ENCODE measurements around the gene CFAP54. TPM values are rescaled to one million over a fixed set of nuclear protein-coding genes. Genes with fewer than 3 reads are reported as not detected.

CFAP54 gene
- total RNA-seq, 1 donor from 2014 or later = 2.1 TPM

DNA sequence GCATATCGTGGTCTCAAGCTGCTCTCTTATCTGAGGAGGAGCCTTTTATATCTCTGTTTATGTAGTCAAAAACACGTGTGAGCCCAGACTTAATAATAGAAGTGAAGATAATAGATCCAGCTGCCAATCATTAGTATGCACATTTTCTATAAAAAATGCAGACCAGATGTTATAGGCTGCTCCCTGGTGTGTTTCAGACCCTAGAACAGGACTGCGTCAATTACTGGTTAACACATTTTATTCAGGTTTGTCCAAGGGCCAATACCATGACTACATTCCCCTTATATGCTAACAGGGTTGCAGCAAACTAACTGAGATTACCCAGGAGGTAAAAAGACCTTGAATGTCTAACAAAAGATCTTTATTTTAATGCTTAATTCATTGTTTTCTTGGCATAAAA is 319.2 kb downstream of the CFAP54 start:
- Histone ChIP-seq H3K9ac (ENCODE audit: low read depth in 1 of 3, low read length in 3 of 3) (no peak overlapping the region), H3K9me3 (ENCODE audit: control insufficient read depth in 3 of 3, low read length in 3 of 3) (peaks cover 0 to 2% (median 0%) of the 10 kb centered on the region in 3 donors), H3K27ac (ENCODE audit: low read depth, low read length) (no peak overlapping the region), H3K4me3 (ENCODE audit: low read length in 3 of 3) (no peak overlapping the region), H3K4me1 (ENCODE audit: control insufficient read depth in 3 of 3, insufficient read depth in 3 of 3, low read length in 3 of 3) (no peaks in the 10 kb centered on the region), H3K36me3 (ENCODE audit: control insufficient read depth in 3 of 3, insufficient read depth in 3 of 3, low read length in 3 of 3) (no peaks in the 10 kb centered on the region), H3K27me3 (ENCODE audit: control insufficient read depth in 3 of 3, insufficient read depth in 3 of 3, low read length in 3 of 3) (no peaks in the 10 kb centered on the region)

DNA sequence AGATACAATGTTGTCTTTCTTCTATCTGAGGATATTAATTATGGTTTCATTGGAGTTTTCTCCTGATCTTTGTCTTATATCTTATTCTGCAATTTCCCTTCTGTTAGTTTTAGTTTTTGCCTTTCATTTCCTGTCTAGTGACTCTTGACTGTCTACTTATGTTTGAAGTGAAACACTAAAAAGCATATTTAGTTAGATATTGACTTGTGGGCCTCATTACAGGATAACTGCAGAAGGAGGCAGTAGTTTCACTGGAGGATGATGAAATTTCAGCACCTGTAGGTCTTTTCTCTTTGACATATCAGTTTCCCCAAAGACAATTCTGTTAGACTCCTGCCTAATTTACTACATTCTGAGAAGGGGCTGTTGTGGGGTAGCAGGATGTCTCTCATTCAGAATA is 320.1 kb downstream of the CFAP54 start:
- H3K27me3 ChIP-seq (ENCODE audit: control insufficient read depth in 3 of 3, insufficient read depth in 3 of 3, low read length in 3 of 3) = no peaks in the 10 kb centered on the region
- no peaks in the 10 kb centered on the region for H3K4me1 ChIP-seq (ENCODE audit: control insufficient read depth in 3 of 3, insufficient read depth in 3 of 3, low read length in 3 of 3)
- H3K36me3 ChIP-seq (ENCODE audit: control insufficient read depth in 3 of 3, insufficient read depth in 3 of 3, low read length in 3 of 3) = no peaks in the 10 kb centered on the region
- H3K4me3 ChIP-seq (ENCODE audit: low read length in 3 of 3) = no peak overlapping the region
- no peak overlapping the region for H3K9ac ChIP-seq (ENCODE audit: low read depth in 1 of 3, low read length in 3 of 3)
- H3K9me3 ChIP-seq (ENCODE audit: control insufficient read depth in 3 of 3, low read length in 3 of 3) = peaks cover 0 to 2% (median 0%) of the 10 kb centered on the region in 3 donors
- no peak overlapping the region for H3K27ac ChIP-seq (ENCODE audit: low read depth, low read length)

GRCh38 chr12:96810057-96810456 is 320.7 kb downstream of the CFAP54 start:
- H3K36me3 ChIP-seq (ENCODE audit: control insufficient read depth in 3 of 3, insufficient read depth in 3 of 3, low read length in 3 of 3) = no peaks in the 10 kb centered on the region
- no peak overlapping the region for H3K9ac ChIP-seq (ENCODE audit: low read depth in 1 of 3, low read length in 3 of 3)
- peaks cover 0 to 2% (median 0%) of the 10 kb centered on the region in 3 donors for H3K9me3 ChIP-seq (ENCODE audit: control insufficient read depth in 3 of 3, low read length in 3 of 3)
- H3K27ac ChIP-seq (ENCODE audit: low read depth, low read length) = no peak overlapping the region
- no peaks in the 10 kb centered on the region for H3K4me1 ChIP-seq (ENCODE audit: control insufficient read depth in 3 of 3, insufficient read depth in 3 of 3, low read length in 3 of 3)
- no peaks in the 10 kb centered on the region for H3K27me3 ChIP-seq (ENCODE audit: control insufficient read depth in 3 of 3, insufficient read depth in 3 of 3, low read length in 3 of 3)
- H3K4me3 ChIP-seq (ENCODE audit: low read length in 3 of 3) = no peak overlapping the region

GRCh38 chr12:96810477-96810876 is 321.1 kb downstream of the CFAP54 start:
- Histone ChIP-seq H3K4me1 (ENCODE audit: control insufficient read depth in 3 of 3, insufficient read depth in 3 of 3, low read length in 3 of 3) (no peaks in the 10 kb centered on the region), H3K9ac (ENCODE audit: low read depth in 1 of 3, low read length in 3 of 3) (no peak overlapping the region), H3K27ac (ENCODE audit: low read depth, low read length) (no peak overlapping the region)

DNA sequence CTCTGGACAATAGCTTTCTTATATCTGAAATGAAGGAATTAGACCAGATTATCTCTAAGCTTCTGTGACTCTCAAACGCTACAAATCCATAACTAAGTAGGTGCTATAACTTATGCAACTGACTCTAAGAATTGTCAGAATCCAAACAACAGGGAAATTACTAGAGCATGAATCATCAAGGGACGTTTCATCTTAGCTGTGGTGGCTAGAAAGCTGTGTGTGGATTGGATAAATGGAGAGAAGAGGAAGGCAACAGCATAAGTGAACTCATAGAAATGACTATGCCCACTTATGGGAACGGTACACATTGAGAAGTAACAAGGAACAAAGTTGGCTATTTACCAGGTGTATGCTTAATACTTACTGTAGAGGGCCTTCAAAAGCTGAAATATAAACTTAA is 321.7 kb downstream of the CFAP54 start:
- no peaks in the 10 kb centered on the region for H3K4me1 ChIP-seq (ENCODE audit: control insufficient read depth in 3 of 3, insufficient read depth in 3 of 3, low read length in 3 of 3)
- H3K9me3 ChIP-seq (ENCODE audit: control insufficient read depth in 3 of 3, low read length in 3 of 3) = peaks cover 0 to 2% (median 0%) of the 10 kb centered on the region in 3 donors
- H3K27ac ChIP-seq (ENCODE audit: low read depth, low read length) = no peak overlapping the region
- no peak overlapping the region for H3K9ac ChIP-seq (ENCODE audit: low read depth in 1 of 3, low read length in 3 of 3)
- H3K36me3 ChIP-seq (ENCODE audit: control insufficient read depth in 3 of 3, insufficient read depth in 3 of 3, low read length in 3 of 3) = no peaks in the 10 kb centered on the region
- H3K27me3 ChIP-seq (ENCODE audit: control insufficient read depth in 3 of 3, insufficient read depth in 3 of 3, low read length in 3 of 3) = no peaks in the 10 kb centered on the region
- no peak overlapping the region for H3K4me3 ChIP-seq (ENCODE audit: low read length in 3 of 3)

More at GRCh38 chr12:96810477-96810876, 321.1 kb downstream of the CFAP54 start:
- H3K9me3 ChIP-seq (ENCODE audit: control insufficient read depth in 3 of 3, low read length in 3 of 3) = peaks cover 0 to 2% (median 0%) of the 10 kb centered on the region in 3 donors
- H3K27me3 ChIP-seq (ENCODE audit: control insufficient read depth in 3 of 3, insufficient read depth in 3 of 3, low read length in 3 of 3) = no peaks in the 10 kb centered on the region
- no peaks in the 10 kb centered on the region for H3K36me3 ChIP-seq (ENCODE audit: control insufficient read depth in 3 of 3, insufficient read depth in 3 of 3, low read length in 3 of 3)
- no peak overlapping the region for H3K4me3 ChIP-seq (ENCODE audit: low read length in 3 of 3)

- no peak overlapping the region for H3K27ac ChIP-seq (ENCODE audit: low read depth, low read length)
- peaks cover 0 to 2% (median 0%) of the 10 kb centered on the region in 3 donors for H3K9me3 ChIP-seq (ENCODE audit: control insufficient read depth in 3 of 3, low read length in 3 of 3)
- H3K27me3 ChIP-seq (ENCODE audit: control insufficient read depth in 3 of 3, insufficient read depth in 3 of 3, low read length in 3 of 3) = no peaks in the 10 kb centered on the region
- H3K4me1 ChIP-seq (ENCODE audit: control insufficient read depth in 3 of 3, insufficient read depth in 3 of 3, low read length in 3 of 3) = no peaks in the 10 kb centered on the region
- H3K4me3 ChIP-seq (ENCODE audit: low read length in 3 of 3) = no peak overlapping the region
- no peaks in the 10 kb centered on the region for H3K36me3 ChIP-seq (ENCODE audit: control insufficient read depth in 3 of 3, insufficient read depth in 3 of 3, low read length in 3 of 3)
- H3K9ac ChIP-seq (ENCODE audit: low read depth in 1 of 3, low read length in 3 of 3) = no peak overlapping the region
Measured at GRCh38 chr12:96812153-96812552, 322.8 kb downstream of the CFAP54 start.

GRCh38 chr12:96814200-96814599 is 324.8 kb downstream of the CFAP54 start:
- no peaks in the 10 kb centered on the region for H3K27me3 ChIP-seq (ENCODE audit: control insufficient read depth in 3 of 3, insufficient read depth in 3 of 3, low read length in 3 of 3)
- H3K27ac ChIP-seq (ENCODE audit: low read depth, low read length) = no peak overlapping the region
- H3K9ac ChIP-seq (ENCODE audit: low read depth in 1 of 3, low read length in 3 of 3) = no peak overlapping the region
- no peaks in the 10 kb centered on the region for H3K4me1 ChIP-seq (ENCODE audit: control insufficient read depth in 3 of 3, insufficient read depth in 3 of 3, low read length in 3 of 3)
- no peaks in the 10 kb centered on the region for H3K36me3 ChIP-seq (ENCODE audit: control insufficient read depth in 3 of 3, insufficient read depth in 3 of 3, low read length in 3 of 3)
- no peak overlapping the region for H3K4me3 ChIP-seq (ENCODE audit: low read length in 3 of 3)
- H3K9me3 ChIP-seq (ENCODE audit: control insufficient read depth in 3 of 3, low read length in 3 of 3) = peaks cover 0 to 4% (median 2%) of the 10 kb centered on the region in 3 donors

- H3K4me3 ChIP-seq (ENCODE audit: low read length in 3 of 3) = no peak overlapping the region
- H3K36me3 ChIP-seq (ENCODE audit: control insufficient read depth in 3 of 3, insufficient read depth in 3 of 3, low read length in 3 of 3) = no peaks in the 10 kb centered on the region
- no peak overlapping the region for H3K9ac ChIP-seq (ENCODE audit: low read depth in 1 of 3, low read length in 3 of 3)
- no peaks in the 10 kb centered on the region for H3K4me1 ChIP-seq (ENCODE audit: control insufficient read depth in 3 of 3, insufficient read depth in 3 of 3, low read length in 3 of 3)
- H3K9me3 ChIP-seq (ENCODE audit: control insufficient read depth in 3 of 3, low read length in 3 of 3) = peaks cover 0 to 5% (median 0%) of the 10 kb centered on the region in 3 donors
- H3K27me3 ChIP-seq (ENCODE audit: control insufficient read depth in 3 of 3, insufficient read depth in 3 of 3, low read length in 3 of 3) = no peaks in the 10 kb centered on the region
- H3K27ac ChIP-seq (ENCODE audit: low read depth, low read length) = no peak overlapping the region
Measured at GRCh38 chr12:96821592-96821991, 332.2 kb downstream of the CFAP54 start.

GRCh38 chr12:96822641-96823040 is 333.3 kb downstream of the CFAP54 start:
- no peak overlapping the region for H3K27ac ChIP-seq (ENCODE audit: low read depth, low read length)
- H3K27me3 ChIP-seq (ENCODE audit: control insufficient read depth in 3 of 3, insufficient read depth in 3 of 3, low read length in 3 of 3) = no peaks in the 10 kb centered on the region
- H3K4me1 ChIP-seq (ENCODE audit: control insufficient read depth in 3 of 3, insufficient read depth in 3 of 3, low read length in 3 of 3) = no peaks in the 10 kb centered on the region
- H3K9me3 ChIP-seq (ENCODE audit: control insufficient read depth in 3 of 3, low read length in 3 of 3) = peaks cover 0 to 5% (median 0%) of the 10 kb centered on the region in 3 donors
- no peak overlapping the region for H3K4me3 ChIP-seq (ENCODE audit: low read length in 3 of 3)
- no peak overlapping the region for H3K9ac ChIP-seq (ENCODE audit: low read depth in 1 of 3, low read length in 3 of 3)
- no peaks in the 10 kb centered on the region for H3K36me3 ChIP-seq (ENCODE audit: control insufficient read depth in 3 of 3, insufficient read depth in 3 of 3, low read length in 3 of 3)

DNA sequence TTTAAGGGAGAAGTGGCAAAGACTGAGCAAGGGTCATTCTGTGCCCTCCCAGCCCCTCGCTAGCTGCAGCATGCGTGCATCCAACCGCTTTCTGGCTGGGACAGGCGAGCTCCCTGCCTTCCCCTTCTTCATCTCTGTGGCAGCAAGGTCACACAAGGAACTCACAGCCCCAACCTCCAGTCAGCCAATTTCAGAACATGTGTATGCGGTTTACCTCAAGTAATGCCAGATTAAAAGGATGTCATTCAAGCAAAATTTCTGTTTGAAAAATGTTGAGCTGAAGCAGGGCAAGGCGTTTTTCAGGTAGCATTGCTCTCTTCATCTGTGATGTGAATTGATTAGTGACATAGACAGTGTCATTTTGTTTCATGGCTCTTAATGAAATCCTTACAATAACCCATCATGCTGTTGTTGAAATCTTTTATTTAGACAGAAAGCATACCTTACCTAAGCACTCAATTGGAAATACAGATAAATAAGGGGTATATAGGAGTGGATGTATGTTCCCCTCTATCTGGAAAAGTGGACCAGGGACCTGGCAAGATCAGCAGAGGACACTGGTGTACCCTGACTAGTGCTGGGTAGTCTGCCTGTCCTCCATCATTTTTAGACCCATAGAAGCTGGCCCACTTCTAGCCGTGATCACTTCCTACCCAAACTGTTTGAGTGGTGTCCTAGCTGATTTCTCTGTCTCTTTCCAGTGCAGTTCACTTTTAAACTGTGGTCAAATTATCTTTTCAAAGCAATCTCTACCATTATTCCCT is 334.9 kb downstream of the CFAP54 start:
- H3K27ac ChIP-seq (ENCODE audit: low read depth, low read length) = no peak overlapping the region
- H3K4me1 ChIP-seq (ENCODE audit: control insufficient read depth in 3 of 3, insufficient read depth in 3 of 3, low read length in 3 of 3) = no peaks in the 10 kb centered on the region
- H3K27me3 ChIP-seq (ENCODE audit: control insufficient read depth in 3 of 3, insufficient read depth in 3 of 3, low read length in 3 of 3) = no peaks in the 10 kb centered on the region
- H3K36me3 ChIP-seq (ENCODE audit: control insufficient read depth in 3 of 3, insufficient read depth in 3 of 3, low read length in 3 of 3) = no peaks in the 10 kb centered on the region
- no peak overlapping the region for H3K9ac ChIP-seq (ENCODE audit: low read depth in 1 of 3, low read length in 3 of 3)
- peaks cover 0 to under 1% (median 0%) of the 10 kb centered on the region in 3 donors for H3K9me3 ChIP-seq (ENCODE audit: control insufficient read depth in 3 of 3, low read length in 3 of 3)
- no peak overlapping the region for H3K4me3 ChIP-seq (ENCODE audit: low read length in 3 of 3)

Data from skeletal muscle tissue (tissue), 4 donors.